Measurements from ENCODE around the gene DLG5. TPM values are rescaled to one million over a fixed set of nuclear protein-coding genes. Genes with fewer than 3 reads are reported as not detected.

The DLG5 gene
- total and polyA plus RNA-seq, 2 experiments from 2014 or later = 4.4 to 27.9 TPM

GRCh38 chr10:77784856-77785255, 141.7 kb downstream of the DLG5 start:
- in situ Hi-C loops (cut with MboI) = no loop called here
- Histone ChIP-seq H3K9ac (peak overlapping the region; percentile 2; the same call in 1 of the 2 replicates), H3K9me2 (ENCODE audit: insufficient read depth) (no peaks in the 10 kb centered on the region), H3K9me3 (ENCODE audit: low read depth) (no peaks in the 10 kb centered on the region), H3K36me3 (ENCODE audit: low read depth) (no peaks in the 10 kb centered on the region), H3K27me3 (replicated peaks; ENCODE audit: insufficient read depth) (no peaks in the 10 kb centered on the region), H3F3A (ENCODE audit: insufficient read depth) (peaks cover 25% of the 10 kb centered on the region), H3K79me2 (ENCODE audit: insufficient read depth) (no peaks in the 10 kb centered on the region), H4K20me1 (ENCODE audit: insufficient read depth) (no peaks in the 10 kb centered on the region), H3K4me3 (no peak overlapping the region), H2AFZ (no peak overlapping the region), H3K27ac (peak overlapping the region; percentile 46), H3K4me2 (ENCODE audit: unreplicated experiment) (peak overlapping the region; percentile 66), H3K4me1 (ENCODE audit: insufficient read depth) (peaks cover 21% of the 10 kb centered on the region)
- DNase-seq = peak; percentile 87
- TF ChIP-seq EZH2 (IDR thresholded peaks at IDR 0.05; ENCODE audit: insufficient read depth, poor library complexity, severe bottlenecking) = no peak
- no peak for TF ChIP-seq EZH2phosphoT487 (IDR thresholded peaks at IDR 0.05; ENCODE audit: insufficient read depth, low read depth)
- WGBS, 2 experiments (ENCODE audit: low coverage in 1 of 2, low lambda C conversion rate in 2 of 2, missing lambda C conversion rate in 2 of 2) = 65 to 71% methylated on average over 4 of the region's 4 CpGs

DNA sequence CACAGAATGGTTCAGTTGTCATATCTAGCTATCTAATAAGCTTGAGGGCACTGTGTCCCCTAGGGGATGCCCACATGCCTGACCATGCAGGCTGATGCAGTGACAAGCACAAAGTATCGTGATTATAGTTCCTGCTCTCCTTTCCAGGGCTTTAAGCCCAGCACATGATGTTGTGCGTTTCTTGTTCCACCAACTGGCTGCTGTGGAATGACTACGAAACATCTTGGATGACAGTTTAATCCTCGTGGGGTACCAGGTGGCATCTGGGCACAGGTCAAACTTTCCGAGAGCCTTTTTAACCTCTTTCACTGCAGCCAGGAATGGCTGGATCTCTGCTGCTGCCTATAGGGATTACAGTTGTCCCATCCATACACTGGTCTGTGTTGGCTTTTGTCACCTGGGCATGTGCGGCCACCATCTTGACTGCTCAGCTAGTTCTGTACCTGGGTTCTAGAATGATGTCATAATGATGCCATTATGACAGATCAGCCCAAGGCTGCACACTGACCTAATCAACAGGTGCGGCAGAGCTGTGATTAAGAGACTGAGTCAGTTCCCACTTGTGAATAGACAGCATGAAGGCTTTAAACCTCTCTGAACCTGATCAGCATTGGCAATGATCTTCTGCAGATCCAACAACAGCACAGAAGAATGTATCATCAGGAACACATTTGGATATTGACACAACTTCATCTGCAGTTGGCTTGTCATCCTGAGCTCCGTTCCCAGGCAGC, 144.1 kb downstream of the DLG5 start:
- WGBS, 2 experiments (ENCODE audit: low coverage in 1 of 2, low lambda C conversion rate in 2 of 2, missing lambda C conversion rate in 2 of 2) = 83 to 91% methylated on average over 8 of the region's 8 CpGs
- no peaks in the 10 kb centered on the region for H3K27me3 ChIP-seq (replicated peaks; ENCODE audit: insufficient read depth)
- TF ChIP-seq EZH2phosphoT487 (IDR thresholded peaks at IDR 0.05; ENCODE audit: insufficient read depth, low read depth) (no peak), EZH2 (IDR thresholded peaks at IDR 0.05; ENCODE audit: insufficient read depth, poor library complexity, severe bottlenecking) (no peak)
- H4K20me1 ChIP-seq (ENCODE audit: insufficient read depth) = no peaks in the 10 kb centered on the region
- DNase-seq = no peak
- H3K9me2 ChIP-seq (ENCODE audit: insufficient read depth) = no peaks in the 10 kb centered on the region
- no peak overlapping the region for H3K27ac ChIP-seq
- H3F3A ChIP-seq (ENCODE audit: insufficient read depth) = peaks cover 25% of the 10 kb centered on the region
- in situ Hi-C loops (cut with MboI) = no loop called here
- no peak overlapping the region for H2AFZ ChIP-seq
- H3K4me1 ChIP-seq (ENCODE audit: insufficient read depth) = peaks cover 21% of the 10 kb centered on the region
- H3K36me3 ChIP-seq (ENCODE audit: low read depth) = no peaks in the 10 kb centered on the region
- H3K9me3 ChIP-seq (ENCODE audit: low read depth) = no peaks in the 10 kb centered on the region
- H3K79me2 ChIP-seq (ENCODE audit: insufficient read depth) = no peaks in the 10 kb centered on the region
- H3K4me2 ChIP-seq (ENCODE audit: unreplicated experiment) = no peak overlapping the region
- no peak overlapping the region for H3K9ac ChIP-seq
- no peak overlapping the region for H3K4me3 ChIP-seq

DNA sequence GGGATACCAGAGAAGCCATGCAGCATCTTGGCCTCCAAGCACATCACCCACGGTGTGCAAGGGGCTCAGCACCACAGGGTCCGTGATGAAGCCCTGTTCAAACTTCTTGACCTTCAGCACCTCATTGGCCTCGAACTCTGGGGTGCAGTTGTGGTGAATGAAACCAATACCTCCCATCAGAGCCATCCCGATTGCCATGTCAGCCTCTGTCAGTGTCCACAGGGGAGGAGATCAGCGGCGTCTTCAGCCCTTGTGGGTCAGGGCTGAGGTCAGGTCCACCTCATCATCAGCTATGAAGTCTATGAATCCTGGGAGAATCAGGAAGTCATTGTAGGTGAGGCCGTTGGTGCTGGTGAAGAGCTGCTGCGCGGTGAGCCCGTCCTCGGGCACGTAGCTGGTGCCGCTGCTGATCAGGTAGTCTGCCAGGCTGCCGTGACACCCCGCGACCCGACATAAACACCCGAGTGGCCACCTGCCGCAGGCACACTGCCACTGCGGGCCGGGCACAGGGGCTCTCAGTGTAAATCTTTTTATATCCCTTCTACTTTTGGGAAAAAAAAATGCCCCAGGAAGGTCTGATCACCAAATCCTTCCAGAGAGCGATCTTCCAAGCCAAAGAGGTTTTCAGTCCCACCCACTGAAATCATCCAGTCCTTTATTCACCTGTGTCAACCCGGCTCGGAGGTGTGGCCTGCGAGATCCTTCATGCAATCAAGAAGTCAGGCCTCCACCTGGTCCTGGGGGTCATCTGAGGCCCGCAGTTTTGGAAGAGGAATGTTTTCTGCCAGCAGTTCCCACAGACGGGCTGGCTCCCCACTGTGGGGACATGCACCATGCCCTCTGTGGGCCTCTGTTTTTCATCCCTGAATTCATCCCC, 144.9 kb downstream of the DLG5 start:
- in situ Hi-C loops (cut with MboI) = no loop called here
- H3K4me2 ChIP-seq (ENCODE audit: unreplicated experiment) = no peak overlapping the region
- DNase-seq = no peak
- no peaks in the 10 kb centered on the region for H3K9me2 ChIP-seq (ENCODE audit: insufficient read depth)
- no peaks in the 10 kb centered on the region for H3K27me3 ChIP-seq (replicated peaks; ENCODE audit: insufficient read depth)
- H3K27ac ChIP-seq = no peak overlapping the region
- H3K4me3 ChIP-seq = no peak overlapping the region
- H3K36me3 ChIP-seq (ENCODE audit: low read depth) = no peaks in the 10 kb centered on the region
- H4K20me1 ChIP-seq (ENCODE audit: insufficient read depth) = no peaks in the 10 kb centered on the region
- no peaks in the 10 kb centered on the region for H3K79me2 ChIP-seq (ENCODE audit: insufficient read depth)
- H3K9me3 ChIP-seq (ENCODE audit: low read depth) = no peaks in the 10 kb centered on the region
- peaks cover 25% of the 10 kb centered on the region for H3F3A ChIP-seq (ENCODE audit: insufficient read depth)
- peaks cover 21% of the 10 kb centered on the region for H3K4me1 ChIP-seq (ENCODE audit: insufficient read depth)
- TF ChIP-seq EZH2 (IDR thresholded peaks at IDR 0.05; ENCODE audit: insufficient read depth, poor library complexity, severe bottlenecking) = no peak
- no peak for TF ChIP-seq EZH2phosphoT487 (IDR thresholded peaks at IDR 0.05; ENCODE audit: insufficient read depth, low read depth)
- 88 to 90% methylated on average over 27 of the region's 27 CpGs for WGBS, 2 experiments (ENCODE audit: low coverage in 1 of 2, low lambda C conversion rate in 2 of 2, missing lambda C conversion rate in 2 of 2)
- H3K9ac ChIP-seq = no peak overlapping the region
- H2AFZ ChIP-seq = no peak overlapping the region

DNA sequence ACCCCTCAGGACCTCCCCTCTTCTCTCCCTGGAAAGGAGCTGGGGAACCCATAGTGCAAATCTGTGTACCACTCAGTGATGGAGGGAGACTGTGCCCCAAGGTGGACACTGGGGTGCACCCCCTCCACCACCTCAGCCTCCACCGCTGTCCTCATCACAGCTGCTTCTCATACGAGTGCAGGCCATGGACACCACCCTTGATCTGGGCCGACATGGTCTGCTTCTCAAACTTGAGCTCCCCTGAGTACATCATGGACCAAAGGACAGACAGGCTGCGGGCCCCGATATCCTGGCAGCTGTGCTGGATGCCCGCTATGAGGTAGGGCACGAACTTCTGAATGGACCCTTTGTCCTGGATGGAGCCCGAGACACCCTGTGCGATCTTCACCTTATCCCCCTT, 146.4 kb downstream of the DLG5 start:
- H3K9ac ChIP-seq = no peak overlapping the region
- no peaks in the 10 kb centered on the region for H4K20me1 ChIP-seq (ENCODE audit: insufficient read depth)
- H3K9me2 ChIP-seq (ENCODE audit: insufficient read depth) = no peaks in the 10 kb centered on the region
- no peak overlapping the region for H3K27ac ChIP-seq
- no peaks in the 10 kb centered on the region for H3K27me3 ChIP-seq (replicated peaks; ENCODE audit: insufficient read depth)
- no peak for TF ChIP-seq EZH2phosphoT487 (IDR thresholded peaks at IDR 0.05; ENCODE audit: insufficient read depth, low read depth)
- no peak for TF ChIP-seq EZH2 (IDR thresholded peaks at IDR 0.05; ENCODE audit: insufficient read depth, poor library complexity, severe bottlenecking)
- DNase-seq = no peak
- in situ Hi-C loops (cut with MboI) = no loop called here
- 90 to 94% methylated on average over 9 of the region's 9 CpGs for WGBS, 2 experiments (ENCODE audit: low coverage in 1 of 2, low lambda C conversion rate in 2 of 2, missing lambda C conversion rate in 2 of 2)
- H2AFZ ChIP-seq = no peak overlapping the region
- peaks cover 14% of the 10 kb centered on the region for H3K4me1 ChIP-seq (ENCODE audit: insufficient read depth)
- peaks cover 14% of the 10 kb centered on the region for H3F3A ChIP-seq (ENCODE audit: insufficient read depth)
- no peak overlapping the region for H3K4me3 ChIP-seq
- H3K9me3 ChIP-seq (ENCODE audit: low read depth) = no peaks in the 10 kb centered on the region
- no peaks in the 10 kb centered on the region for H3K79me2 ChIP-seq (ENCODE audit: insufficient read depth)
- H3K36me3 ChIP-seq (ENCODE audit: low read depth) = no peaks in the 10 kb centered on the region
- H3K4me2 ChIP-seq (ENCODE audit: unreplicated experiment) = no peak overlapping the region
